Middle frontal gyrus (tissue), 1 donor: ENCODE data around the gene PHF21A.
"Not testable (repeated sequence)": the region's sequence is repeated elsewhere in the genome, so short reads cannot be mapped to it uniquely, and the experiment has no call there.

Experiments used
- DNase-seq: peaks from one replicate; pipeline ENCODE4 v3.0.0-alpha.2; 2015; ENCODE audit warnings: low spot score; ENCODE audit errors: extremely low spot score

The PHF21A gene

DNA sequence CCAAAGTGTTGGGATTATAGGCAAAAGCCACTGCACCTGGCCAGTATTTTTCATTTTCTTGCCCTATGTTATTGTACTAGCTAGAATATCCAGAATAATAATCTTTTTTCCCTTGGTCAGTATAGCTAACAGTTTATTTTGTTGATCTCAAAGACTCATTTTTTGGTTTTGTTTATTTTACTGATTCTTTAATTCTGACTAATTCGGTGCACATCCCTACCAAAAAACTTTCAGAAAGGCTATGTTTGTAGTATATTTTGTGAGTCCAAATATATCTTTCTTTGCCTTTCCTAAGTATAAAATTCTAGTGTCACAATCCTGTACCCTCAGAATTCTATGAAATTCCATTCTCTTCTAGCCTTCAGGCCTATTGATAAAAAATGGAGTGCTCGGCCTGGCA, 84.3 kb downstream of the PHF21A start:
- DNase-seq = no peak

DNA sequence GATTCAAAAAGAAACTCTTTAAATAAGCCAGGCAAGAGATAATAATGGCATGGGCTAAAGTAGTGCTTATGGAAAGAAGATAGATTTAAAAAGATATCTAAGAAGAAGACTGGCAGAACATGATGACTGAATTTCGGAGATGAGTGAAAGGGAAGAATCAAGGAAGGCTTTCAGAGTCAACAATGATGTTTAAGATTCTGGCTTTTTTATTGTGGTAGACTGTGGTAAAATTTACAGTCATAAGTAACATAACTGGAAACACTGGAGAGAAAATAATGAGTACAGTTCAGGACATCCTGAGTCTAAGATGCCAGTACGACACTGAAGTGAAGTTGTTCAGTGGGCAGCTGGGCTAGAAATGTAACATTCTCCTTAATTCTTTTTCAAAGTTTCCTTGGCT, 85.2 kb downstream of the PHF21A start:
- DNase-seq = no peak

DNA sequence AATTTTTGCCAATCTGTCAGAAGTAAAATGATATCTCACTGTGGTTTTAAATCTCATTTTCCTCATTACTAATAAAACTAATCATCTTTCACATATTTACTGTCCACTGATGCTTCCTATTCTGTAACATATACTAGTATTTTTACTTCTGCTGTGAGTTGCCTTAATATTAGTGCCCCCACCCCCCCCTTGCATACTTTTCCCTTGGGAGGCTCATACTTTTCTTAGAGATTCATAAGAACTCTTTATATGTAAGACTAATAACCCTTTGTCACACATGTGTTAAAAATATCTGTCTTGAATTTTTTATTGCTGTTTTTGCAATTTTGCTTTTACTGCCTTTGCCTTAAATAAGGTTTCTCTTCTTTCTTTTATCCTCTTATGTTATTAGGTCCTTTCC, 87.2 kb downstream of the PHF21A start:
- no peak for DNase-seq

DNA sequence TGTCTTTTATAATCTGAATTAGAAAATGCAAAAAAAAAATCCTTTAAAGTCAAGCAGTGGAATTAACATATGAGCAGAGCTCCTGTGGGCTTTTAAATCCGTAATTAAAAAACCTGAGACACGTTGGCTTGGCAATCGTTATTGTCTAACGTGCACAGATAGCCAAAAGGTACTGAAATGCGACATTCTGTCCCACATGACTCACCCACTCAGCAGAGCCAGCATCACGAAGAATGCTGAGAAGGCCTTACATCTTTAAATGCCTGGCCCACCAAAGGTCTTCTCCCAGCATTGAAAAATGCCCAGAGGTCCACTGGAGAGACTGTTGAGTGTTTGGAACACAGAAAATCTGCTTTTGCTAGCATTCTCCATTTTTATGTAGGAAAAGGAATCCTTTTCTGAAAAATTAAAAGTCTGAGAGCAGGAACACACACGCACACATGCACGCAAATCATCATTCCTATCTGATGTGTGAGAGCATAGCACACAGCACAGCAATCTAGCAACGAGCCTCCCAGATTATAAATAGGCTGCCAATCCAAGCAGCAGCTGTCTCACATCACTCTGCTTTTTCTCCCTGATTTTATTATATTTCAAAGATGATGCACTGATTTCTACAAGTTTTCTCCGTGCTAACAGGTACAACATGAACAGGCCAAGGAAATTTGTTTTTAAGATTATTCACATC, 94.5 kb downstream of the PHF21A start:
- peak; percentile 37 for DNase-seq

GRCh38 chr11:46020084-46020599, 101.1 kb downstream of the PHF21A start:
- no peak for DNase-seq

DNA sequence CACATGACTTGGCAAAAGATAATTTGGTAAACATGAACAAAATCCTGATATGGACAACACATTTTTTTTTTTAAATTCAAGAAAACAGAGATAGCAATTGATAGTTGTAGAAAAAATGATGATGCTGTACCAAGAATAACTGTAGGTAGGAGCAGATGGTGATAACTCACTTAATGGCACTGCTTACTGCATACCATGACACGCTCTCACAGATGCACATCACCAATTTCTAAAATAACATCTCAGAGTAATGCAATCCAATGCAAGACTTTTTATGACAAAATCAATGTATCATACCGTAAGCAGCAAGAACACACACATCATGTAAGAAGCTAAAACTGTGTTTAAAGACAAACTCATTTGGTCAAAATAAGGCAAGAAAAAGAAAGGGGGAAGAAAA, 102.6 kb downstream of the PHF21A start:
- no peak for DNase-seq

- DNase-seq = no peak
These were observed 103.9 kb downstream of the PHF21A start for GRCh38 chr11:46017341-46017740.

DNA sequence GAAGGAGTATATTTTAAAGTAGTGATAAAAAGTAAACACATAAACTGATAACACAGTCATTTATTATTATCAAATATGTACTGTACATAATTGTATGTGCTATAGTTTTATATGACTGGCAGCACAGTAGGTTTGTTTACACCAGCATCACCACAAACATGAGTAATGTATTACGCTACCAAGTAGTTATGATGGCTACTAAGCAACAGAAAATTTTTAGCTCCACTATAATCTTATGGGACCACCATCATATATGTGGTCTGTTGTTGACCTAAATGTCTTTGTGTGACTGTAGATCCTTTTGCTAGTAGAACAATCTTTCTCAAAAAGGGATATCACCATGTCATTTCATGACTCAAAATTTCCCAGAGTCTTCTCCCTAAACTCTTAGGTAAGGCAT, 105.3 kb downstream of the PHF21A start:
- no peak for DNase-seq

DNA sequence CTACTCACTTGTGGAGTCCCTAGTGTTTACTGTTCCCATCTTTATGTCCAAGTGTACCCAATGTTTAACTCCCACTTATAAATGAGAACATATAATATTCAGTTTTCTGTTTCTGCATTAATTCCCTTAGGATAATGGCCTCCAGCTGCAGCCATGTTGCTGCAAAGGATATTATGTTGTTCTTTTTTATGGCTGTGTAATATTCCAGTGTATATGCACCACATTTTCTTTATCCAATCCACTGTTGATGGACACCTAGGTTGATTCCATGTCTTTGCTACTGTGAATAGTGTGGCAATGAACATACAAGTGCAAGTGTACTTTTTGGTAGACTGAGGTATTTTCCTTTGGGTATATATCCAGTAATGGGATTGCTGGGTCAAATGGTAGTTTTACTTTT, 107.1 kb downstream of the PHF21A start:
- not testable (repeated sequence) for DNase-seq

- no peak for DNase-seq
These were observed 109.1 kb downstream of the PHF21A start for GRCh38 chr11:46012185-46012584.

DNA sequence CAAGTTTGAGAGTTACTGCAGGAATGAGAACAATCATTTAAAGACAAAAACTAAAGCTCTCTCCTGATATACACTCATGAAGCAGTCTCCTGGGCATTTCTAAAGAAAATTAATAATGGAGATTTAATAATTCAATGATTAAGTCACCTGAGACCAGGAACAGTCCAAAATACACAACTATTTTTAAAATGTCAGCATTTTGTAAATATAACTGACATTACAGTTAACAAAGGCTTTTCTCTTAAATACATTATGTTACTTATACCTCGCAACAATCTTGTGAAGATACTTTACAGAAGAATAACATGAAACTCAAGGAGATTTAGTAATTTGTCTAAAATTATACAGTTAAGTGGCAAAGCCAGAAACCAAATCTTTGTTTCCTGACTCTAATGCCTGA, 111.2 kb downstream of the PHF21A start:
- no peak for DNase-seq

DNA sequence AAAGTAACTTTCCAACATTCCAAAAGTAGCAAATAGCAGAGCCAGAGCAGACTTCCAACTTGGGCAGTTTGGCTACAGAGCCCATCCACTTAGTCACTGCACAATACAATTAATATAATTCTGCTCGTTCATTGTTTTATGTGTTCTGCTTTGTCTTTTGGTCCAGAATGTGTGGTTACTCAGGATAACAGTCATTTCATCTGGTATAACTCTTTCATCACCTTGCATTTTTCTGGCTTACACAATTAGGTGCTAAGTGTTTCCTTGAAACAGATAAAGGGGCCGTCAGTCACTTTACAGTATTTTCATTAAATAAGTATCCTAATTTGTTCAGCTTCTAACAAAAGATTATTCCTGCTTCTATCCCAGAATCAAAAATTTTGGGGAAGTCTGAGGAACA, 111.6 kb downstream of the PHF21A start:
- no peak for DNase-seq

DNA sequence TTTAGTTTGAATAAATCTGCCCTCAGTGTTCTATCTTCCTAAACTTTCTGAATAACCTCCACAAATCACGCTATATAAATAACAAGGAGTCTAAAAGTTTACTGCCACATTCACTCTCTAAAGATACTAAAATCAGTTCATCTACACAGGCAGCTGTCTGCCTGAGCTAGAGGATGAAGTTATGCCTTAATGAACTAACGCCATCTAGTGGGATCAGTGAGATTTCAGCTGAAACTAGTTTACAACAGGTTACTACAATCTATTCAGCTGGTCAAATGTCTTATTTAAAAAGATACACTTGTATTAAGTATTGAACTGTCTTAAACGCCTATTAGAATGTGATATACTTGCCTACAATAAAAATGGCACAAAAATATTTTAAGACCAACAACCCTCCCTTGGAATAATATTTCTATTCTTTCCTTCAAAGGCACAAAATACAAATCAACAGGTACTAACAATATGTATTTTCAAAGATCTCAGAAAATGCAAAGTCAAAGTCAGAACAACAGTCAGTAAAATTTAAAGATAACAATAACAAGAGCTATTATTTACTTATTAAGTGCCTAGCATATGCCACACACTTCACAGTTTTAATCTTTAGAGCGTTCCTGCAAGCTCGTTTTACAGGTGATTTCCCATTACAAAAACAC, 114.7 kb downstream of the PHF21A start:
- peak; percentile 55 for DNase-seq

GRCh38 chr11:46003572-46003971, 117.7 kb downstream of the PHF21A start:
- no peak for DNase-seq

- DNase-seq = no peak
These were observed 119.1 kb downstream of the PHF21A start for GRCh38 chr11:46002189-46002588.

DNA sequence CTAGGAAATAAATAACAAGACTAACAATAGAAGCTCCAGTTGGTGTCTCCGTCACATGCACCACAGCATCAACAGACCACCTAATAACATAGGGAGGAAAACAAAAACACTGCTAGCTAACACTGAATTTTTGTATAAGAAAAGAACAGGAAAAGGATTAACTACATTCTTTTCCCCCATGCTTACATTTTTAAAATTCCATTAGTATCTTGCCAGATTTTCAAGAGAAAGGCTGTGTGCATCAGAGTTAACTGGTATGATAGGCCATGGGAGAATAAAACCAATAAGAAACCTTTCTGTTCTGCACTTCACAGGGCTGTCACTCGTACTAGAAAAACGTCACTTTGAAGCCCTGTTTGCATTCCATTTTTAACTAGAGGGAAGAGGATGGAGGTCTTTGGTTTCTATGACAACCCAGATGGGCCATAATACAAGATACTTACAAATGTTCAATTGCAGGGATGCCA, 119.8 kb downstream of the PHF21A start:
- no peak for DNase-seq

DNA sequence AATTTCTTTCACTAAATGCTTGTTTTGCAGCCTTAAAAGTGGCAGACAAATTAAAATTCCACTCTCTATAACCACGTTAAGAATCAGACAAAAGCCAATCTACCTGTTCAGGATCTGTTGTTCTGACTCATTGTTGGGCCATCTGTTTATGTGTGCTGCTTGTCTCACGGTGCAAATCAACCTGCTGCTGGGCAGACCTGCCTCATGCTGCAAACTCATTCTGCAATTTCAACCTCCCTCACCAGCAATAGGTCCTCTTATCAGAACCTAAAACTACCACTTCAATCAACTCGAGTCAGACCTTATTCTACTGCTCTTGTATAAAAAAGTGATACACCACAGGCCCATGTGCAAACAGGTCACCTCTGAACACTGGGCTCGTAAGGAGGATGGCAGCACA, 123.7 kb downstream of the PHF21A start:
- no peak for DNase-seq

DNA sequence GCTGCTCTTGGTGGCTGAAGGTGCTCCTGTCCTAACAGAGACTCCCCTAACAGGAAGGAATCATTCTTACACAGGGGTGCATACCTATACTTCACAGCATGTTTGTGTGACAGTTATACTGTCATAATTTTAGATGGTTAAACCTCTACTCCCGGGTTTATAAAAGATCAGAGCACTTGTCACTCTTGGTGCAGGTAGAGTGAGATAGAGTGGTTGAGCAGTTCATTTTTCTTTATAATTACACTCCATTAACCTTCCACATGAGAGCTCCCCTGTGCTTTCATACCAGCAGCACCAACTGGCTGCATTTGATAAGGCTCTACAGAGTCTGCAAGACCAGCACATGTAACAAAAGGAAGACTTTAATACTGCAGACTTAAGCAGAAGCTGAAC, 125.9 kb downstream of the PHF21A start:
- no peak for DNase-seq

DNA sequence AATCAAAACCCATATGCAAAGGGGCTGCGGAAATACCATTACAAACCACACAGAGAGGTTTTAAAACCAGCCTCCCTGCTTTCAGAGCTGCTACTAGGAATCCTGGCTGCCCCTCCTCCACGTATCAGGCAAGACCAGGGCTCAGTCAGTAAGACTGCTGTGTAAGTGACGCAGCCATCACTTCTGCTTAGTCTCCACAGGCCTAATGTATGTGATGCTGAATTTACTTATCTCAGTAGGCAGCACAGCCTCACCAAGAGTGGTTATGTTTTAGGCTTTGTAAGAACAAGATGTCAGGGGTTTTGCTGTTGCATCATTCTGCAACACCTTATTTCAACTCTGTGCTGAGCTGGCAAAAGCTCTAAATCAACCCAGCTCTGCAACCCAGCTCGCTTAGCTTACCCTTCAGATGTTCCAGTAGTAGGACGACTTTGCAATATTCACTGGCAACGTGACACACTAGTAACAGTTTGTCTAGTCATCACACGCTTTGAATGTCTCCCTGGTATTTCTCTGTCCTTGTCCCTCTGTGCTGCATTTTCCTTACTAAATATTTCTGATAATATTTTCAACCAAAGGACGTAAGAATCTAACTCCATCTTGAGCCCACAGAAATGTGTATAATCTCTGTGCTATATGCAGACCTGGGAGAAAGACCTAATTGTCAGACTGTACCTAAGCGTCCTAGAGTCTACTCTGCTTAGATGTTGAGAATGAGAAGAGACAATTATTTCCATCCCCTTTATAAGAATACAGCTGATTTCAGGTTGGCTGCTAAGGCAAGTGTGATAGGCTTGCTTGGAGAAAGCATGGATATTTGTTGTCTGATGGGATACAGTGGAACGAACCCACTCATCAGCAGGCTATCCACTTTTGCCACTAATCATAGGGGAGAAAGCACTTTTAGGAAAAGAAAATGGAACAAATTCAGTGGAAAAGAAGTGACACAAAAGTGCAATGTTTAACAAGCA, 126.6 kb downstream of the PHF21A start:
- no peak for DNase-seq

GRCh38 chr11:45993531-45994001, 127.7 kb downstream of the PHF21A start:
- peak; percentile 55 for DNase-seq

DNA sequence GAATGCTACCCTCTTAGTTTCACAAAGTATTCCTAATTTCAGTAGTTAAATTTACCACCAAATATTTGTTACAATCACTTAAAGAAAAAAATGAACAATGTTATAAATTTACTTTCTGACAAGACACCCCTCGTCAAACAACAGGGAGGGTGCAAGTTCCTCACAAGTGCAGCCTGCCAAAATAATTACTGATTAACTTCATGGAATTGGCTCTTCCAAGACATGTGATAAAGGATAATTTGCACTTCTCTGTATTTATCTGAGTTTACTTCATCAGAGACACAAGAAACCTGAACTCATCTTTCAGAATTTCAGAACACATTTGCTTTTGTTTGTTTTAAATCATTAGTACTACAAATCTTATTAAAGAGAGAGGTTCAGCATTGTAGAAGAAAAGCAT, 132.3 kb downstream of the PHF21A start:
- DNase-seq = no peak

DNA sequence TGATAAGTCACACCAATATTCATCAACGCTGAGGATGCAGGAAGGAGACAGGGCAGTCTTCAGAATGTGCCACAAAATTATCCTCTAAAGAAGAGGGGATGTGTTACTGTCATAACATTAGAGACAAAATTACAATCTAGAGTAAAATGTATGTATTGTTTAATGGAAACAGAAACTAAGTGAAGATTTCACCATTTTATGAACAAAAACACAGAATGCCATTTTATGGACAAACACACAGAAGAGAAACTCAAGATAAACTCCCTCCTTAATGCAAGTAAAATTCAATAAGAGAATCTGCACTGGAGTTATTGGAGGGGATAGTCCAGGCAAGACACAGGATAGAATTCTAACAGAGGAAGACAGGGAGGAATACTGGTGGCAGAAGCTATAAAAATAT, 136.0 kb downstream of the PHF21A start:
- DNase-seq = no peak
